MCF 10A (cell line): ENCODE measurements around the gene BICRAL. TPM values are rescaled to one million over a fixed set of nuclear protein-coding genes. Genes with fewer than 3 reads are reported as not detected.
"Not testable (repeated sequence)": the region's sequence is repeated elsewhere in the genome, so short reads cannot be mapped to it uniquely, and the experiment has no call there.

Experiments used
- BruUV-seq: library from RNA; stranded (reverse); fragments of 400-500 nt; replicated peaks from 2 replicates; lab custom pipeline; 2021; lab: Mats Ljungman, UMichigan
- CTCF ChIA-PET: fragments of 300-600 bp; sonication (Branson Sonifier 250); formaldehyde crosslinking; extraction: SDS; loops from one replicate; lab custom pipeline; 2021; ENCODE audit warnings: antibody characterized with exemption, inconsistent platforms; lab: Yijun Ruan, JAX
- POLR2A ChIA-PET: fragments of 300-600, 350-650 bp; sonication (Branson Sonifier 250); formaldehyde crosslinking; extraction: SDS; loops from one replicate; lab custom pipeline; 2020; ENCODE audit warnings: antibody characterized with exemption, inconsistent platforms; lab: Yijun Ruan, JAX
- DNase-seq: peaks from one replicate; pipeline ENCODE4 v3.0.0-alpha.2; 2018; ENCODE audit not compliant: unreplicated experiment
- H3K27ac Mint-ChIP-seq: one replicate; pipeline ENCODE4 v1.8.0; 2022; ENCODE audit warnings: mild to moderate bottlenecking, low read depth, mixed read lengths; ENCODE audit not compliant: unreplicated experiment
- H3K27me3 Mint-ChIP-seq: one replicate; pipeline ENCODE4 v1.8.0; 2022; ENCODE audit warnings: mixed read lengths; ENCODE audit not compliant: insufficient read depth, unreplicated experiment
- H3K36me3 Mint-ChIP-seq: one replicate; pipeline ENCODE4 v1.8.0; 2022; ENCODE audit warnings: mild to moderate bottlenecking, moderate library complexity, mixed read lengths; ENCODE audit not compliant: insufficient read depth, unreplicated experiment
- H3K4me1 Mint-ChIP-seq: one replicate; pipeline ENCODE4 v1.8.0; 2022; ENCODE audit warnings: mixed read lengths; ENCODE audit not compliant: insufficient read depth, unreplicated experiment
- H3K4me3 Mint-ChIP-seq: one replicate; pipeline ENCODE4 v1.8.0; 2022; ENCODE audit warnings: mild to moderate bottlenecking, moderate library complexity, mixed read lengths; ENCODE audit not compliant: unreplicated experiment
- H3K9me3 Mint-ChIP-seq: one replicate; pipeline ENCODE4 v1.8.0; 2022; ENCODE audit warnings: mixed read lengths; ENCODE audit not compliant: unreplicated experiment
- CTCF ChIP-seq: fragments of 200-600 bp; IDR thresholded peaks from one replicate; pipeline ENCODE4 v1.8.0; 2022; ENCODE audit warnings: antibody characterized with exemption, mild to moderate bottlenecking; ENCODE audit not compliant: unreplicated experiment
- intact Hi-C: fragments of 100-400 bp; cut with micrococcal nuclease; formaldehyde crosslinking; loops from 2 replicates; pipeline ENCODE4 v1.14.1; 2022
- total RNA-seq: library from RNA; stranded (reverse); gene quantifications from 2 replicates; pipeline ENCODE4 v1.2.3, GENCODE V29; 2022

BICRAL gene
- total RNA-seq, 1 experiment from 2014 or later, result 9.8 TPM

- H3K27me3 Mint-ChIP-seq, result no peaks in the 10 kb centered on the region
- H3K9me3 Mint-ChIP-seq, result no peaks in the 10 kb centered on the region
- TF ChIP-seq CTCF, result no peak
- H3K36me3 Mint-ChIP-seq, result no peaks in the 10 kb centered on the region
- DNase-seq, result no peak
- peaks cover 5% of the 10 kb centered on the region for H3K4me1 Mint-ChIP-seq
- ChIA-PET POLR2A (no interaction called here), CTCF (no interaction called here)
- H3K27ac Mint-ChIP-seq, result no peak overlapping the region
- no peak overlapping the region for H3K4me3 Mint-ChIP-seq
- BruUV-seq, result no TSS peak
- intact Hi-C loops, result no loop called here
Measured at GRCh38 chr6:42805297-42805861, 23.5 kb downstream of the BICRAL start.

GRCh38 chr6:42806359-42806758 lies 24.5 kb downstream of the BICRAL start:
- H3K27me3 Mint-ChIP-seq, POLR2A ChIA-PET, H3K36me3 Mint-ChIP-seq, H3K27ac Mint-ChIP-seq, intact Hi-C loops, H3K4me3 Mint-ChIP-seq, H3K4me1 Mint-ChIP-seq, BruUV-seq, H3K9me3 Mint-ChIP-seq, DNase-seq: not testable (repeated sequence)
- CTCF ChIA-PET, result interaction anchor here (1.2 kb wide), 1 partner anchor 92 kb away, joined by 4 read pairs; no protein-coding TSS in a partner anchor

GRCh38 chr6:42808492-42809483 lies 26.9 kb downstream of the BICRAL start:
- CTCF ChIA-PET, result interaction anchor here (1.0 kb wide), 1 partner anchor 83 kb away, joined by 3 read pairs; no protein-coding TSS in a partner anchor
- POLR2A ChIA-PET, result interaction anchor here (0.6 to 1.4 kb wide), 5 partner anchors 11 to 246 kb away, joined by 3 read pairs; partner anchors contain the start of gene TBCC
- H3K9me3 Mint-ChIP-seq, result no peaks in the 10 kb centered on the region
- no TSS peak for BruUV-seq
- H3K27ac Mint-ChIP-seq, result no peak overlapping the region
- intact Hi-C loops, result no loop called here
- H3K4me3 Mint-ChIP-seq, result no peak overlapping the region
- no peak for TF ChIP-seq CTCF
- no peaks in the 10 kb centered on the region for H3K4me1 Mint-ChIP-seq
- no peaks in the 10 kb centered on the region for H3K27me3 Mint-ChIP-seq
- no peaks in the 10 kb centered on the region for H3K36me3 Mint-ChIP-seq
- DNase-seq, result no peak

GRCh38 chr6:42813074-42813645 lies 31.3 kb downstream of the BICRAL start:
- ChIA-PET CTCF (interaction anchor here (0.6 to 0.7 kb wide), 2 partner anchors 21 to 956 kb away, joined by 3 read pairs; no protein-coding TSS in a partner anchor), POLR2A (no interaction called here)
- Mint-ChIP-seq H3K4me1 (no peaks in the 10 kb centered on the region), H3K9me3 (no peaks in the 10 kb centered on the region), H3K36me3 (no peaks in the 10 kb centered on the region), H3K4me3 (no peak overlapping the region), H3K27ac (no peak overlapping the region), H3K27me3 (no peaks in the 10 kb centered on the region)
- BruUV-seq, result no TSS peak
- TF ChIP-seq CTCF, result no peak
- DNase-seq, result no peak
- intact Hi-C loops, result no loop called here
